H9 (cell line): ENCODE measurements around the gene GPLD1. TPM values are rescaled to one million over a fixed set of nuclear protein-coding genes. Genes with fewer than 3 reads are reported as not detected.

Experiments
- DNase-seq: peaks from one replicate; pipeline ENCODE4 v3.0.0-alpha.2; 2017
- H2AFZ ChIP-seq: one replicate; pipeline ENCODE4 v1.6.1; 2013; ENCODE audit warnings: mild to moderate bottlenecking, low read length, control low read depth, moderate library complexity
- H2AK5ac ChIP-seq: 2 replicates; pipeline ENCODE4 v1.6.1; 2013; ENCODE audit warnings: low read length, control low read depth, mixed read lengths; ENCODE audit not compliant: insufficient read length
- H2BK120ac ChIP-seq: one replicate; pipeline ENCODE4 v1.6.1; 2013; ENCODE audit warnings: low read depth, mild to moderate bottlenecking, low read length, control low read depth, inconsistent platforms; ENCODE audit not compliant: poor library complexity, severe bottlenecking
- H2BK12ac ChIP-seq: 2 replicates; pipeline ENCODE4 v1.6.1; 2013; ENCODE audit warnings: low read length, control low read depth, mixed read lengths, low read depth; ENCODE audit not compliant: insufficient read length
- H2BK15ac ChIP-seq: 2 replicates; pipeline ENCODE4 v1.6.1; 2013; ENCODE audit warnings: low read depth, low read length, control low read depth
- H2BK20ac ChIP-seq: one replicate; pipeline ENCODE4 v1.6.1; 2013; ENCODE audit warnings: low read depth, mild to moderate bottlenecking, low read length, control low read depth, inconsistent platforms; ENCODE audit not compliant: poor library complexity, severe bottlenecking
- H2BK5ac ChIP-seq: 2 replicates; pipeline ENCODE4 v1.6.1; 2013; ENCODE audit warnings: low read length, control low read depth, mixed read lengths; ENCODE audit not compliant: insufficient read length
- H3K14ac ChIP-seq: 2 replicates; pipeline ENCODE4 v1.6.1; 2013; ENCODE audit warnings: low read length, control low read depth; ENCODE audit not compliant: insufficient read depth
- H3K18ac ChIP-seq: 2 replicates; pipeline ENCODE4 v1.6.1; 2013; ENCODE audit warnings: low read depth, mild to moderate bottlenecking, mixed read lengths, low read length, control low read depth; ENCODE audit not compliant: insufficient read length
- H3K23ac ChIP-seq: 2 replicates; pipeline ENCODE4 v1.6.1; 2013; ENCODE audit warnings: low read length, control low read depth, mixed read lengths, low read depth; ENCODE audit not compliant: insufficient read length
- H3K23me2 ChIP-seq: 2 replicates; pipeline ENCODE4 v1.6.1; 2013; ENCODE audit warnings: low read depth, mild to moderate bottlenecking, mixed read lengths, low read length, control low read depth; ENCODE audit not compliant: insufficient read length, poor library complexity, severe bottlenecking
- H3K27ac ChIP-seq: 2 replicates; pipeline ENCODE4 v1.5.1; 2013; ENCODE audit warnings: low read length, control low read depth, mixed read lengths, low read depth; ENCODE audit not compliant: insufficient read length
- H3K27me3 ChIP-seq: 2 replicates; pipeline ENCODE4 v1.6.1; 2013; ENCODE audit warnings: low read length, control low read depth, inconsistent platforms; ENCODE audit not compliant: insufficient read depth
- H3K4ac ChIP-seq: 2 replicates; pipeline ENCODE4 v1.6.1; 2013; ENCODE audit warnings: low read depth, mild to moderate bottlenecking, control low read depth, inconsistent platforms, low read length, moderate library complexity
- H3K4me1 ChIP-seq: 2 replicates; pipeline ENCODE4 v1.6.1; 2013; ENCODE audit warnings: low read length, control low read depth, inconsistent platforms; ENCODE audit not compliant: insufficient read depth
- H3K4me2 ChIP-seq: 2 replicates; pipeline ENCODE4 v1.6.1; 2013; ENCODE audit warnings: low read length, control low read depth, mixed read lengths; ENCODE audit not compliant: insufficient read length, insufficient read depth
- H3K56ac ChIP-seq: 2 replicates; pipeline ENCODE4 v1.6.1; 2013; ENCODE audit warnings: low read depth, mild to moderate bottlenecking, mixed read lengths, low read length, control low read depth; ENCODE audit not compliant: insufficient read length
- H3K79me1 ChIP-seq: 2 replicates; pipeline ENCODE4 v1.6.1; 2013; ENCODE audit warnings: low read depth, mild to moderate bottlenecking, moderate library complexity, low read length, control low read depth, inconsistent platforms; ENCODE audit not compliant: insufficient read depth, poor library complexity, severe bottlenecking
- H3K79me2 ChIP-seq: 2 replicates; pipeline ENCODE4 v1.6.1; 2013; ENCODE audit warnings: low read length, control low read depth, inconsistent platforms; ENCODE audit not compliant: insufficient read depth
- H3K9ac ChIP-seq: 2 replicates; pipeline ENCODE4 v1.6.1; 2013; ENCODE audit warnings: low read length, control low read depth, mixed read lengths; ENCODE audit not compliant: insufficient read length; ENCODE audit errors: extremely low read depth
- H3K9me3 ChIP-seq: one replicate; pipeline ENCODE4 v1.6.1; 2013; ENCODE audit warnings: low read depth, low read length, inconsistent platforms; ENCODE audit not compliant: control insufficient read depth
- H3T11ph ChIP-seq: one replicate; pipeline ENCODE4 v1.6.1; 2013; ENCODE audit warnings: mild to moderate bottlenecking, low read length, control low read depth, inconsistent platforms
- H4K20me1 ChIP-seq: one replicate; pipeline ENCODE4 v1.6.1; 2013; ENCODE audit not compliant: control insufficient read depth, insufficient read length, insufficient read depth
- H4K5ac ChIP-seq: 2 replicates; pipeline ENCODE4 v1.6.1; 2013; ENCODE audit warnings: low read depth, mild to moderate bottlenecking, mixed read lengths, low read length, control low read depth; ENCODE audit not compliant: insufficient read length
- H4K8ac ChIP-seq: replicated peaks from 2 replicates; pipeline ENCODE4 v1.6.1; 2013; ENCODE audit warnings: low read length, control low read depth, mixed read lengths, low read depth; ENCODE audit not compliant: insufficient read length
- H4K91ac ChIP-seq: 2 replicates; pipeline ENCODE4 v1.6.1; 2013; ENCODE audit warnings: low read depth, mild to moderate bottlenecking, moderate library complexity, mixed read lengths, low read length, control low read depth; ENCODE audit not compliant: insufficient read length
- H3K27ac Mint-ChIP-seq, 3 experiments: 2 replicates in 2 of 3; 3 replicates in 1 of 3; pipeline ENCODE4 v1.8.0; 2020 to 2021; ENCODE audit warnings: mixed read lengths in 3 of 3, mild to moderate bottlenecking in 1 of 3, moderate library complexity in 1 of 3
- H3K27me3 Mint-ChIP-seq: 2 replicates; pipeline ENCODE4 v1.8.0; 2021; ENCODE audit warnings: low read depth, mild to moderate bottlenecking, moderate library complexity, mixed read lengths
- H3K36me3 Mint-ChIP-seq, 3 experiments: 2 replicates in 2 of 3; 3 replicates in 1 of 3; pipeline ENCODE4 v1.8.0; 2020 to 2021; ENCODE audit warnings: low read depth in 3 of 3, mixed read lengths in 3 of 3; ENCODE audit not compliant: insufficient read depth in 1 of 3
- H3K4me1 Mint-ChIP-seq, 2 experiments: 2 replicates each; pipeline ENCODE4 v1.8.0; 2020; ENCODE audit warnings: mixed read lengths in 2 of 2
- H3K4me3 Mint-ChIP-seq, 2 experiments: 2 replicates in 1 of 2; 3 replicates in 1 of 2; pipeline ENCODE4 v1.8.0; 2020 to 2021; ENCODE audit warnings: mild to moderate bottlenecking in 2 of 2, mixed read lengths in 2 of 2, moderate library complexity in 1 of 2
- H3K9me3 Mint-ChIP-seq, 2 experiments: 2 replicates in 1 of 2; 3 replicates in 1 of 2; pipeline ENCODE4 v1.8.0; 2020; ENCODE audit warnings: mild to moderate bottlenecking in 2 of 2, mixed read lengths in 2 of 2, moderate library complexity in 1 of 2
- WGBS: extraction: QIAGEN DNeasy Blood & Tissue Kit; methylation state at CpG from one replicate; pipeline ENCODE4 v1.1.7; 2013; ENCODE audit warnings: missing lambda C conversion rate, low lambda C conversion rate, mixed read lengths; ENCODE audit not compliant: insufficient read length; ENCODE audit errors: extremely low coverage; 5-methylcytosine and 5-hydroxymethylcytosine counted together
- total RNA-seq: library from RNA; stranded (reverse); gene quantifications from 2 replicates; pipeline ENCODE4 v1.2.1, GENCODE V29; 2021
- TF ChIP-seq, protein P1 (sequence below): fragments of 200-600 bp; sonication (generic); conservative IDR thresholded peaks from 3 replicates; pipeline ENCODE4 v1.8.0; 2021; ENCODE audit warnings: antibody characterized with exemption, mild to moderate bottlenecking

The GPLD1 gene
- total RNA-seq, 1 experiment from 2014 or later: 8.0 TPM

DNA sequence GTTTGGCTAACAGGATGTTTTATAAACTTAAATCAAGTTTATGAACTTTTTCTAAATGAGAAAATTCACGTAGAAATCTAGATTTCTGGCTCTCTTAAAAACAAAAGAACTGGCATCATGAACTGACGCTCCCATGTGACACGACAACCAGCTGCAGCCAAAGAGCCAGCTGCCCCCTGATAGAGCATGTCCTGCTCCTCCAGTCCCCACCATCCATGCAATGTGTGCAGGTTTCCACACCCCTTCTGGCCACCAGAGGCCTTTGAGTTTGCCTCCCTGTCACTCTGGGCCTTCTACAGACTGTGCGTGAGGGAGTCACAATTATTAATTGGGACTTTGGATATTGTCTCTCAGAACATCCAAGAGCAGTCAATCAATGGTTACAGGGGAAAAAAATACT is 1.6 kb upstream of the GPLD1 start:
- Histone ChIP-seq H4K91ac (no peak overlapping the region), H3K4ac (no peak overlapping the region), H3K23me2 (peaks cover 11% of the 10 kb centered on the region), H2BK20ac (no peak overlapping the region), H2BK120ac (no peak overlapping the region), H3K14ac (no peak overlapping the region), H3K9ac (no peak overlapping the region), H4K8ac (no peak overlapping the region), H2BK5ac (no peak overlapping the region), H3K27me3 (peaks cover 4% of the 10 kb centered on the region; the same call in 1 of the 2 replicates), H3K23ac (no peak overlapping the region), H2AK5ac (no peak overlapping the region), H3K79me2 (no peaks in the 10 kb centered on the region), H3K4me1 (no peaks in the 10 kb centered on the region), H3K9me3 (no peaks in the 10 kb centered on the region), H2BK12ac (no peak overlapping the region), H3K4me2 (no peak overlapping the region), H2BK15ac (no peak overlapping the region), H3K27ac (no peak overlapping the region), H3K79me1 (no peaks in the 10 kb centered on the region), H3K56ac (no peak overlapping the region), H4K20me1 (no peaks in the 10 kb centered on the region), H4K5ac (no peak overlapping the region), H3T11ph (no peak overlapping the region), H3K18ac (no peak overlapping the region), H2AFZ (no peak overlapping the region)
- no peak overlapping the region for H3K4me3 Mint-ChIP-seq
- TF ChIP-seq, protein P1, sequence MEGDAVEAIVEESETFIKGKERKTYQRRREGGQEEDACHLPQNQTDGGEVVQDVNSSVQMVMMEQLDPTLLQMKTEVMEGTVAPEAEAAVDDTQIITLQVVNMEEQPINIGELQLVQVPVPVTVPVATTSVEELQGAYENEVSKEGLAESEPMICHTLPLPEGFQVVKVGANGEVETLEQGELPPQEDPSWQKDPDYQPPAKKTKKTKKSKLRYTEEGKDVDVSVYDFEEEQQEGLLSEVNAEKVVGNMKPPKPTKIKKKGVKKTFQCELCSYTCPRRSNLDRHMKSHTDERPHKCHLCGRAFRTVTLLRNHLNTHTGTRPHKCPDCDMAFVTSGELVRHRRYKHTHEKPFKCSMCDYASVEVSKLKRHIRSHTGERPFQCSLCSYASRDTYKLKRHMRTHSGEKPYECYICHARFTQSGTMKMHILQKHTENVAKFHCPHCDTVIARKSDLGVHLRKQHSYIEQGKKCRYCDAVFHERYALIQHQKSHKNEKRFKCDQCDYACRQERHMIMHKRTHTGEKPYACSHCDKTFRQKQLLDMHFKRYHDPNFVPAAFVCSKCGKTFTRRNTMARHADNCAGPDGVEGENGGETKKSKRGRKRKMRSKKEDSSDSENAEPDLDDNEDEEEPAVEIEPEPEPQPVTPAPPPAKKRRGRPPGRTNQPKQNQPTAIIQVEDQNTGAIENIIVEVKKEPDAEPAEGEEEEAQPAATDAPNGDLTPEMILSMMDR: no peak
- H3K36me3 Mint-ChIP-seq: peaks cover 0 to under 1% (median 0%) of the 10 kb centered on the region in 3 experiments; a peak in 4 of 7 replicates
- DNase-seq: no peak
- no CpG with 5 or more reads among the region's 4 CpGs for WGBS
- H3K4me1 Mint-ChIP-seq: peaks cover 21 to 23% of the 10 kb centered on the region in 2 experiments
- no peak overlapping the region; a peak in 1 of 7 replicates for H3K27ac Mint-ChIP-seq
- H3K27me3 Mint-ChIP-seq: peaks cover 17% of the 10 kb centered on the region
- H3K9me3 Mint-ChIP-seq: peaks cover 0 to under 1% of the 10 kb centered on the region in 2 experiments; a peak in 2 of 5 replicates
